ENCODE measurements around the gene LPIN3. TPM values are rescaled to one million over a fixed set of nuclear protein-coding genes. Genes with fewer than 3 reads are reported as not detected.

Gene LPIN3
- total RNA-seq, 1 donor from 2014 or later = 17.8 TPM

- no peak for TF ChIP-seq CTCF (conservative IDR thresholded peaks at IDR 0.05; ENCODE audit: low read depth, low read length)
- no peak overlapping the region for H3K4me3 ChIP-seq (ENCODE audit: low read depth, low read length)
- DNase-seq (ENCODE audit: low read depth) = no peak
Observed at GRCh38 chr20:41392871-41393704, 52.5 kb downstream of the LPIN3 start.

- H3K4me3 ChIP-seq (ENCODE audit: low read depth, low read length) = no peak overlapping the region
- no peak for DNase-seq (ENCODE audit: low read depth)
- no peak for TF ChIP-seq CTCF (conservative IDR thresholded peaks at IDR 0.05; ENCODE audit: low read depth, low read length)
Observed at GRCh38 chr20:41393705-41394066, 53.1 kb downstream of the LPIN3 start.

- DNase-seq (ENCODE audit: low read depth) = no peak
- H3K4me3 ChIP-seq (ENCODE audit: low read depth, low read length) = no peak overlapping the region
- no peak for TF ChIP-seq CTCF (conservative IDR thresholded peaks at IDR 0.05; ENCODE audit: low read depth, low read length)
Observed at GRCh38 chr20:41394081-41394480, 53.5 kb downstream of the LPIN3 start.

- TF ChIP-seq CTCF (conservative IDR thresholded peaks at IDR 0.05; ENCODE audit: low read depth, low read length) = no peak
- no peak overlapping the region for H3K4me3 ChIP-seq (ENCODE audit: low read depth, low read length)
- DNase-seq (ENCODE audit: low read depth) = no peak
Observed at GRCh38 chr20:41394931-41395666, 54.5 kb downstream of the LPIN3 start.

GRCh38 chr20:41395667-41396664 is 55.3 kb downstream of the LPIN3 start:
- no peak overlapping the region for H3K4me3 ChIP-seq (ENCODE audit: low read depth, low read length)
- TF ChIP-seq CTCF (conservative IDR thresholded peaks at IDR 0.05; ENCODE audit: low read depth, low read length) = no peak
- DNase-seq (ENCODE audit: low read depth) = no peak

GRCh38 chr20:41398408-41398807 is 57.8 kb downstream of the LPIN3 start:
- TF ChIP-seq CTCF (conservative IDR thresholded peaks at IDR 0.05; ENCODE audit: low read depth, low read length) = no peak
- no peak for DNase-seq (ENCODE audit: low read depth)
- H3K4me3 ChIP-seq (ENCODE audit: low read depth, low read length) = no peak overlapping the region

Data from epithelial cell of proximal tubule (primary cell).